ENCODE measurements around the gene FMNL2.

The FMNL2 gene

GRCh38 chr2:152683400-152683799, 348.4 kb downstream of the FMNL2 start:
- Histone ChIP-seq H3K14ac (ENCODE audit: low read length) (no peak overlapping the region), H2AFZ (ENCODE audit: low read length) (no peak overlapping the region), H3K23ac (ENCODE audit: low read depth, low read length, poor library complexity) (no peak overlapping the region), H3K79me1 (ENCODE audit: low read depth, low read length) (peaks cover 3% of the 10 kb centered on the region), H3K27ac (replicated peaks; ENCODE audit: low read length) (no peak overlapping the region), H3K9ac (ENCODE audit: low read depth, low read length, poor library complexity) (no peak overlapping the region), H4K8ac (ENCODE audit: low read depth, low read length) (no peak overlapping the region), H3K36me3 (replicated peaks in 1 of 2; ENCODE audit: control insufficient read depth in 2 of 2, insufficient read depth in 2 of 2, low read length in 2 of 2) (peaks cover 4 to 89% of the 10 kb centered on the region in 2 donors), H3K4me3 (ENCODE audit: low read length in 2 of 2) (no peak overlapping the region), H2BK15ac (ENCODE audit: low read length) (no peak overlapping the region), H2BK5ac (ENCODE audit: low read length) (no peak overlapping the region), H3K4me1 (ENCODE audit: control insufficient read depth in 2 of 2, insufficient read depth in 1 of 2, low read depth in 1 of 2, low read length in 2 of 2) (peaks cover 2 to 5% of the 10 kb centered on the region in 2 donors), H3K4ac (ENCODE audit: low read length) (no peak overlapping the region), H3K18ac (ENCODE audit: low read length) (no peak overlapping the region), H2BK120ac (ENCODE audit: low read depth, low read length) (no peak overlapping the region), H2AK5ac (ENCODE audit: low read depth, low read length) (no peak overlapping the region), H3K27me3 (ENCODE audit: control insufficient read depth in 3 of 3, insufficient read depth in 3 of 3, low read depth in 1 of 3, low read length in 3 of 3) (no peaks in the 10 kb centered on the region), H3K9me3 (replicated peaks in 1 of 2; ENCODE audit: control insufficient read depth in 2 of 2, insufficient read depth in 1 of 2, low read depth in 1 of 2, low read length in 2 of 2) (peaks cover 0 to 58% of the 10 kb centered on the region in 2 donors), H4K91ac (ENCODE audit: low read depth, low read length, poor library complexity) (no peak overlapping the region), H2BK12ac (ENCODE audit: low read length) (no peak overlapping the region), H3K4me2 (ENCODE audit: insufficient read depth, low read length, poor library complexity, severe bottlenecking) (no peak overlapping the region)
- DNase-seq (ENCODE audit: low spot score): no peak

- no peak overlapping the region for H4K91ac ChIP-seq (ENCODE audit: low read depth, low read length, poor library complexity)
- H3K27ac ChIP-seq (replicated peaks; ENCODE audit: low read length): no peak overlapping the region
- H2BK15ac ChIP-seq (ENCODE audit: low read length): no peak overlapping the region
- DNase-seq (ENCODE audit: low spot score): no peak
- H2BK12ac ChIP-seq (ENCODE audit: low read length): no peak overlapping the region
- no peak overlapping the region for H3K18ac ChIP-seq (ENCODE audit: low read length)
- peaks cover 0 to 58% of the 10 kb centered on the region in 2 donors for H3K9me3 ChIP-seq (replicated peaks in 1 of 2; ENCODE audit: control insufficient read depth in 2 of 2, insufficient read depth in 1 of 2, low read depth in 1 of 2, low read length in 2 of 2)
- H3K14ac ChIP-seq (ENCODE audit: low read length): no peak overlapping the region
- no peak overlapping the region for H3K23ac ChIP-seq (ENCODE audit: low read depth, low read length, poor library complexity)
- no peak overlapping the region for H2AK5ac ChIP-seq (ENCODE audit: low read depth, low read length)
- no peak overlapping the region for H2BK5ac ChIP-seq (ENCODE audit: low read length)
- H2AFZ ChIP-seq (ENCODE audit: low read length): no peak overlapping the region
- H3K36me3 ChIP-seq (replicated peaks in 1 of 2; ENCODE audit: control insufficient read depth in 2 of 2, insufficient read depth in 2 of 2, low read length in 2 of 2): peaks cover 0 to 89% of the 10 kb centered on the region in 2 donors
- H3K79me1 ChIP-seq (ENCODE audit: low read depth, low read length): peaks cover 3% of the 10 kb centered on the region
- H3K4me2 ChIP-seq (ENCODE audit: insufficient read depth, low read length, poor library complexity, severe bottlenecking): no peak overlapping the region
- no peak overlapping the region for H3K9ac ChIP-seq (ENCODE audit: low read depth, low read length, poor library complexity)
- H3K4ac ChIP-seq (ENCODE audit: low read length): no peak overlapping the region
- no peak overlapping the region for H2BK120ac ChIP-seq (ENCODE audit: low read depth, low read length)
- H3K27me3 ChIP-seq (ENCODE audit: control insufficient read depth in 3 of 3, insufficient read depth in 3 of 3, low read depth in 1 of 3, low read length in 3 of 3): no peaks in the 10 kb centered on the region
- no peak overlapping the region for H3K4me3 ChIP-seq (ENCODE audit: low read length in 2 of 2)
- H4K8ac ChIP-seq (ENCODE audit: low read depth, low read length): no peak overlapping the region
- peaks cover 2 to 5% of the 10 kb centered on the region in 2 donors for H3K4me1 ChIP-seq (ENCODE audit: control insufficient read depth in 2 of 2, insufficient read depth in 1 of 2, low read depth in 1 of 2, low read length in 2 of 2)
Observed at GRCh38 chr2:152686321-152686720, 351.3 kb downstream of the FMNL2 start.

- no peak for DNase-seq (ENCODE audit: low spot score)
- Histone ChIP-seq H3K9ac (ENCODE audit: low read depth, low read length, poor library complexity) (no peak overlapping the region), H3K4ac (ENCODE audit: low read length) (no peak overlapping the region), H3K36me3 (replicated peaks in 1 of 2; ENCODE audit: control insufficient read depth in 2 of 2, insufficient read depth in 2 of 2, low read length in 2 of 2) (peaks cover 2 to 74% of the 10 kb centered on the region in 2 donors), H3K4me3 (ENCODE audit: low read length in 2 of 2) (no peak overlapping the region), H4K8ac (ENCODE audit: low read depth, low read length) (no peak overlapping the region), H2BK12ac (ENCODE audit: low read length) (no peak overlapping the region), H3K4me1 (ENCODE audit: control insufficient read depth in 2 of 2, insufficient read depth in 1 of 2, low read depth in 1 of 2, low read length in 2 of 2) (no peaks in the 10 kb centered on the region), H3K9me3 (replicated peaks in 1 of 2; ENCODE audit: control insufficient read depth in 2 of 2, insufficient read depth in 1 of 2, low read depth in 1 of 2, low read length in 2 of 2) (peaks cover 0 to 11% of the 10 kb centered on the region in 2 donors), H3K14ac (ENCODE audit: low read length) (no peak overlapping the region), H2BK5ac (ENCODE audit: low read length) (no peak overlapping the region), H3K27ac (replicated peaks; ENCODE audit: low read length) (no peak overlapping the region), H3K23ac (ENCODE audit: low read depth, low read length, poor library complexity) (no peak overlapping the region), H2AFZ (ENCODE audit: low read length) (no peak overlapping the region), H2AK5ac (ENCODE audit: low read depth, low read length) (no peak overlapping the region), H3K18ac (ENCODE audit: low read length) (no peak overlapping the region), H2BK15ac (ENCODE audit: low read length) (no peak overlapping the region), H2BK120ac (ENCODE audit: low read depth, low read length) (no peak overlapping the region), H4K91ac (ENCODE audit: low read depth, low read length, poor library complexity) (no peak overlapping the region), H3K79me1 (ENCODE audit: low read depth, low read length) (no peaks in the 10 kb centered on the region), H3K27me3 (ENCODE audit: control insufficient read depth in 3 of 3, insufficient read depth in 3 of 3, low read depth in 1 of 3, low read length in 3 of 3) (no peaks in the 10 kb centered on the region), H3K4me2 (ENCODE audit: insufficient read depth, low read length, poor library complexity, severe bottlenecking) (no peak overlapping the region)
- WGBS, 2 donors (ENCODE audit: extremely low coverage in 2 of 2, insufficient read length in 2 of 2, insufficient replicate concordance in 1 of 2): no CpG with 5 or more reads among the region's 4 CpGs
Observed at GRCh38 chr2:152693033-152693432, 358.1 kb downstream of the FMNL2 start.

GRCh38 chr2:152694161-152694661, 359.2 kb downstream of the FMNL2 start:
- H3K18ac ChIP-seq (ENCODE audit: low read length): no peak overlapping the region
- H3K23ac ChIP-seq (ENCODE audit: low read depth, low read length, poor library complexity): no peak overlapping the region
- no peak overlapping the region for H3K14ac ChIP-seq (ENCODE audit: low read length)
- no CpG with 5 or more reads among the region's 8 CpGs for WGBS, 2 donors (ENCODE audit: extremely low coverage in 2 of 2, insufficient read length in 2 of 2, insufficient replicate concordance in 1 of 2)
- H2BK12ac ChIP-seq (ENCODE audit: low read length): no peak overlapping the region
- no peak overlapping the region for H2BK120ac ChIP-seq (ENCODE audit: low read depth, low read length)
- H3K36me3 ChIP-seq (replicated peaks in 1 of 2; ENCODE audit: control insufficient read depth in 2 of 2, insufficient read depth in 2 of 2, low read length in 2 of 2): peaks cover 2 to 74% of the 10 kb centered on the region in 2 donors
- no peak overlapping the region for H2AK5ac ChIP-seq (ENCODE audit: low read depth, low read length)
- no peaks in the 10 kb centered on the region for H3K4me1 ChIP-seq (ENCODE audit: control insufficient read depth in 2 of 2, insufficient read depth in 1 of 2, low read depth in 1 of 2, low read length in 2 of 2)
- no peak overlapping the region for H2BK15ac ChIP-seq (ENCODE audit: low read length)
- no peak overlapping the region for H3K4ac ChIP-seq (ENCODE audit: low read length)
- H4K91ac ChIP-seq (ENCODE audit: low read depth, low read length, poor library complexity): no peak overlapping the region
- no peaks in the 10 kb centered on the region for H3K27me3 ChIP-seq (ENCODE audit: control insufficient read depth in 3 of 3, insufficient read depth in 3 of 3, low read depth in 1 of 3, low read length in 3 of 3)
- peaks cover 0 to 2% of the 10 kb centered on the region in 2 donors for H3K9me3 ChIP-seq (replicated peaks in 1 of 2; ENCODE audit: control insufficient read depth in 2 of 2, insufficient read depth in 1 of 2, low read depth in 1 of 2, low read length in 2 of 2)
- H3K4me3 ChIP-seq (ENCODE audit: low read length in 2 of 2): no peak overlapping the region
- H3K27ac ChIP-seq (replicated peaks; ENCODE audit: low read length): no peak overlapping the region
- no peak overlapping the region for H2BK5ac ChIP-seq (ENCODE audit: low read length)
- no peak for DNase-seq (ENCODE audit: low spot score)
- no peaks in the 10 kb centered on the region for H3K79me1 ChIP-seq (ENCODE audit: low read depth, low read length)
- no peak overlapping the region for H2AFZ ChIP-seq (ENCODE audit: low read length)
- no peak overlapping the region for H3K4me2 ChIP-seq (ENCODE audit: insufficient read depth, low read length, poor library complexity, severe bottlenecking)
- no peak overlapping the region for H3K9ac ChIP-seq (ENCODE audit: low read depth, low read length, poor library complexity)
- H4K8ac ChIP-seq (ENCODE audit: low read depth, low read length): no peak overlapping the region
